K562 (cell line): ENCODE results near the gene PYGB. TPM values are rescaled to one million over a fixed set of nuclear protein-coding genes. Genes with fewer than 3 reads are reported as not detected.

Experiments
- ATAC-seq: fragments of 200-7000 bp; cut with Tn5 transposase; 3 replicates; pipeline ENCODE4 v1.9.1; 2020; ENCODE audit warnings: moderate library complexity
- BruUV-seq: library from RNA; stranded (reverse); fragments of 400-500 nt; replicated peaks from 2 replicates; lab custom pipeline; 2021; lab: Mats Ljungman, UMichigan
- CTCF ChIA-PET: fragments of 300-600 bp; formaldehyde crosslinking; extraction: SDS; loops from one replicate; lab custom pipeline; 2021; ENCODE audit warnings: low intra/inter-chr PET ratio; lab: Yijun Ruan, JAX
- POLR2A ChIA-PET: fragments of 300-600, 350-650 bp; sonication (Branson Sonifier 250); formaldehyde crosslinking; extraction: SDS; loops from one replicate; lab custom pipeline; 2021; ENCODE audit warnings: antibody characterized with exemption, inconsistent platforms; lab: Yijun Ruan, JAX
- DNase-seq, 4 experiments: peaks; one replicate each; pipeline versions ENCODE4 v3.0.0 to v3.0.0-alpha.2; 2011 to 2018; ENCODE audit warnings: low spot score in 3 of 4, mixed read lengths in 3 of 4; ENCODE audit errors: extremely low read depth in 1 of 4
- FAIRE-seq: peaks from 2 replicates; lab custom pipeline; 2011; peaks lifted over from hg19 to GRCh38; lab: Jason Lieb, UNC
- H2AFZ ChIP-seq: 2 replicates; pipeline ENCODE4 v1.6.0; 2011; ENCODE audit warnings: low read depth, low read length, control low read depth, inconsistent platforms
- H3K27ac ChIP-seq: fragments of 200-600 bp; 3 replicates; pipeline ENCODE4 v1.8.0; 2011; ENCODE audit warnings: low read depth, mild to moderate bottlenecking, control low read depth, inconsistent platforms, low read length, moderate library complexity, mixed read lengths; ENCODE audit errors: extremely low read depth
- H3K27me3 ChIP-seq, 2 experiments: fragments of 300-600 bp in 1 of 2; 2 replicates in 1 of 2; 3 replicates in 1 of 2; pipeline versions ENCODE4 v1.6.0 to v1.8.0; 2011; ENCODE audit warnings: inconsistent platforms in 2 of 2, low read length in 2 of 2, mild to moderate bottlenecking in 1 of 2, mixed read lengths in 1 of 2, moderate library complexity in 1 of 2; ENCODE audit not compliant: control insufficient read depth in 2 of 2, insufficient read depth in 2 of 2
- H3K36me3 ChIP-seq: fragments of 300-600 bp; 3 replicates; pipeline ENCODE4 v1.8.0; 2011; ENCODE audit warnings: mild to moderate bottlenecking, low read length, inconsistent platforms; ENCODE audit not compliant: control insufficient read depth, insufficient read depth
- H3K4me1 ChIP-seq, 2 experiments: fragments of 200-600 bp in 1 of 2; replicated peaks in 1 of 2; 2 replicates in 1 of 2; 3 replicates in 1 of 2; pipeline versions ENCODE4 v1.5.1 to v1.8.0; 2011; ENCODE audit warnings: inconsistent platforms in 2 of 2, low read length in 2 of 2, mild to moderate bottlenecking in 1 of 2, mixed read lengths in 1 of 2, moderate library complexity in 1 of 2; ENCODE audit not compliant: control insufficient read depth in 2 of 2, insufficient read depth in 2 of 2
- H3K4me2 ChIP-seq: 2 replicates; pipeline ENCODE4 v1.6.1; 2011; ENCODE audit warnings: low read length, control low read depth, inconsistent platforms, mixed read lengths; ENCODE audit not compliant: insufficient read depth
- H3K4me3 ChIP-seq: fragments of 200-600 bp; sonication (generic), shearing (Covaris generic); 2 replicates; pipeline ENCODE4 v1.5.1; 2016; ENCODE audit warnings: control low read depth, inconsistent platforms
- H3K79me2 ChIP-seq: fragments of 200-600 bp; 3 replicates; pipeline ENCODE4 v1.8.0; 2011; ENCODE audit warnings: low read length, inconsistent platforms; ENCODE audit not compliant: control insufficient read depth, insufficient read depth
- H3K9ac ChIP-seq, 2 experiments: 2 replicates each; pipeline versions ENCODE4 v1.6.0 to v1.6.1; 2011; ENCODE audit warnings: low read depth in 2 of 2, low read length in 2 of 2, control low read depth in 1 of 2, inconsistent platforms in 1 of 2, mild to moderate bottlenecking in 1 of 2, mixed read lengths in 1 of 2; ENCODE audit not compliant: insufficient read depth in 1 of 2
- H3K9me1 ChIP-seq: one replicate; pipeline ENCODE4 v1.6.0; 2011; ENCODE audit warnings: inconsistent platforms, mild to moderate bottlenecking, low read length, moderate library complexity; ENCODE audit not compliant: control insufficient read depth, insufficient read depth
- H3K9me3 ChIP-seq: replicated peaks from 2 replicates; pipeline ENCODE4 v1.5.1; 2011; ENCODE audit warnings: low read depth, low read length, inconsistent platforms; ENCODE audit not compliant: control insufficient read depth, insufficient read depth
- H4K20me1 ChIP-seq: replicated peaks from 2 replicates; pipeline ENCODE4 v1.6.1; 2011; ENCODE audit warnings: low read length, inconsistent platforms, mixed read lengths; ENCODE audit not compliant: control insufficient read depth, insufficient read depth
- ARHGAP35 ChIP-seq: fragments of 450-650 bp; IDR thresholded peaks from 2 replicates; pipeline ENCODE4 v1.6.1; 2018; ENCODE audit not compliant: partially characterized antibody
- CHD2 ChIP-seq: IDR thresholded peaks from 2 replicates; pipeline ENCODE4 v1.6.1; 2011; ENCODE audit warnings: low read depth, low read length
- FOXM1 ChIP-seq, 2 experiments: fragments of 450-650 bp in 1 of 2; sonication (generic) in 1 of 2; formaldehyde crosslinking in 1 of 2; IDR thresholded peaks; 2 replicates each; pipeline versions ENCODE4 v1.6.1 to v1.9.0; 2017 to 2022; ENCODE audit warnings: low read depth in 2 of 2, mild to moderate bottlenecking in 2 of 2, missing genetic modification reagents in 1 of 2, moderate library complexity in 1 of 2
- MYBL2 ChIP-seq, 2 experiments: fragments of 450-650 bp in 1 of 2; sonication (generic) in 1 of 2; formaldehyde crosslinking in 1 of 2; IDR thresholded peaks; 2 replicates each; pipeline versions ENCODE4 v1.6.1 to v1.8.1; 2017 to 2022; ENCODE audit warnings: borderline replicate concordance in 1 of 2, inconsistent platforms in 1 of 2, low read depth in 1 of 2, mild to moderate bottlenecking in 1 of 2, missing genetic modification reagents in 1 of 2, moderate library complexity in 1 of 2
- PHF20 ChIP-seq: fragments of 450-650 bp; IDR thresholded peaks from 2 replicates; pipeline ENCODE4 v1.6.1; 2018; ENCODE audit not compliant: partially characterized antibody
- RFX1 ChIP-seq: fragments of 450-650 bp; IDR thresholded peaks from 2 replicates; pipeline ENCODE4 v1.6.1; 2016; ENCODE audit warnings: mild to moderate bottlenecking, moderate library complexity
- ZNF407 ChIP-seq: fragments of 450-650 bp; IDR thresholded peaks from 2 replicates; pipeline ENCODE4 v1.6.1; 2016; ENCODE audit warnings: low read depth
- WGBS: fragments of 100-300 bp; shearing (Covaris generic); methylation state at CpG from one replicate; pipeline ENCODE4 v1.1.6; 2016; ENCODE audit warnings: low coverage, mixed read lengths; ENCODE audit not compliant: insufficient coverage; ENCODE audit errors: missing lambda C conversion rate; 5-methylcytosine and 5-hydroxymethylcytosine counted together
- in situ Hi-C: fragments of 300-500 bp; cut with MboI; formaldehyde crosslinking; loops from 4 replicates; pipeline ENCODE4 v1.15.0; 2018; ENCODE audit warnings: inconsistent platforms, mixed read lengths
- intact Hi-C: fragments of 100-400 bp; cut with micrococcal nuclease; formaldehyde crosslinking; loops from 2 replicates; pipeline ENCODE4 v1.14.2; 2022
- polyA plus RNA-seq, 8 experiments: library from polyadenylated mRNA; depleted of rRNA in 4 of 8; stranded (reverse) in 5 of 8; unstranded in 3 of 8; fragments of >200 nt; fragmentation: Nextera tagmentation in 2 of 8; fragmentation: Illumina TruSeq in 1 of 8; extraction: Ambion mirVana in 2 of 8; extraction: Trizol in 1 of 8; gene quantifications; 2 replicates each; pipeline versions ENCODE4 v1.2.1 to v1.2.3, GENCODE V29; 2011 to 2014; ENCODE audit warnings: inconsistent platforms in 1 of 8, missing spikeins in 1 of 8
- total RNA-seq, 7 experiments: library from RNA; depleted of rRNA in 6 of 7; stranded (reverse); fragments of >200 nt in 6 of 7; fragmentation: Illumina TruSeq in 2 of 7; extraction: Trizol in 2 of 7; gene quantifications; 2 replicates each; pipeline versions ENCODE4 v1.2.1 to v1.2.3, GENCODE V29; 2011 to 2021; ENCODE audit warnings: low replicate concordance in 1 of 7

PYGB gene
- total and polyA plus RNA-seq, 9 of the 15 experiments (the other 6 are each of a cell fraction or from before 2014, with no cell fraction given) = 0.34 to 18.0 (median 9.8) TPM

- POLR2A ChIA-PET = interaction anchor here (0.6 kb wide), 1 partner anchor 23 kb away, joined by 3 read pairs; no protein-coding TSS in a partner anchor
- FAIRE-seq = no peak
- H3K9ac ChIP-seq = peak overlapping the region in 1 of 2 experiments; percentile 35; a peak in 1 of 4 replicates
Measured at GRCh38 chr20:25320035-25320800, 72.3 kb downstream of the PYGB start.

GRCh38 chr20:25321262-25321831 lies 73.5 kb downstream of the PYGB start:
- ATAC-seq (no peak), FAIRE-seq (no peak), DNase-seq (no peak)
- in situ Hi-C loops = no loop called here
- Histone ChIP-seq H3K27ac (no peak overlapping the region), H3K9me1 (no peaks in the 10 kb centered on the region), H3K27me3 (no peaks in the 10 kb centered on the region), H3K79me2 (no peaks in the 10 kb centered on the region), H3K36me3 (peaks cover 14% of the 10 kb centered on the region; the same call in 2 of the 3 replicates), H3K4me1 (no peaks in the 10 kb centered on the region; a peak in 1 of 5 replicates), H3K9ac (no peak overlapping the region; a peak in 1 of 4 replicates), H3K9me3 (no peaks in the 10 kb centered on the region), H3K4me2 (no peak overlapping the region), H3K4me3 (no peak overlapping the region), H4K20me1 (no peaks in the 10 kb centered on the region; the same call in 1 of the 2 replicates), H2AFZ (no peak overlapping the region)
- no TSS peak for BruUV-seq
- intact Hi-C loops = no loop called here
- ChIA-PET CTCF (no interaction called here), POLR2A (no interaction called here)
- WGBS = 83% methylated on average over 5 of the region's 5 CpGs
- no peak for TF ChIP-seq FOXM1 (IDR thresholded peaks at IDR 0.05; ENCODE audit: low read depth)
- no peak for TF ChIP-seq FOXM1 (CRISPR knock-in tag; IDR thresholded peaks at IDR 0.05; ENCODE audit: low read depth)
- TF ChIP-seq PHF20 = no peak
- TF ChIP-seq ZNF407 = no peak

More at GRCh38 chr20:25320035-25320800, 72.3 kb downstream of the PYGB start:
- H3K4me3 ChIP-seq = no peak overlapping the region
- no peaks in the 10 kb centered on the region for H3K9me3 ChIP-seq
- TF ChIP-seq ARHGAP35 = no peak
- TF ChIP-seq CHD2 = no peak
- TF ChIP-seq MYBL2 (IDR thresholded peaks at IDR 0.05; ENCODE audit: low read depth) = no peak
- TF ChIP-seq MYBL2 (CRISPR knock-in tag; IDR thresholded peaks at IDR 0.05; ENCODE audit: borderline replicate concordance) = no peak
- TF ChIP-seq RFX1 = no peak
- H4K20me1 ChIP-seq = no peaks in the 10 kb centered on the region; the same call in 1 of the 2 replicates
- H3K9me1 ChIP-seq = no peaks in the 10 kb centered on the region
- intact Hi-C loops = no loop called here
- no peaks in the 10 kb centered on the region; a peak in 1 of 5 replicates for H3K4me1 ChIP-seq
- no peak overlapping the region for H3K4me2 ChIP-seq
- CTCF ChIA-PET = no interaction called here
- peaks cover 14% of the 10 kb centered on the region; the same call in 2 of the 3 replicates for H3K36me3 ChIP-seq
- no peaks in the 10 kb centered on the region for H3K79me2 ChIP-seq
- DNase-seq (no peak), ATAC-seq (no peak)
- in situ Hi-C loops = no loop called here
- no peak overlapping the region for H2AFZ ChIP-seq
- no TSS peak for BruUV-seq
- no peak overlapping the region for H3K27ac ChIP-seq
- 80% methylated on average over 11 of the region's 13 CpGs for WGBS
- no peaks in the 10 kb centered on the region for H3K27me3 ChIP-seq
